H9 (cell line): ENCODE data around the gene TMPRSS11B. TPM values are rescaled to one million over a fixed set of nuclear protein-coding genes. Genes with fewer than 3 reads are reported as not detected.

Source experiments
- DNase-seq: peaks from one replicate; pipeline ENCODE4 v3.0.0-alpha.2; 2017
- H2AFZ ChIP-seq: one replicate; pipeline ENCODE4 v1.6.1; 2013; ENCODE audit warnings: mild to moderate bottlenecking, low read length, control low read depth, moderate library complexity
- H2AK5ac ChIP-seq: 2 replicates; pipeline ENCODE4 v1.6.1; 2013; ENCODE audit warnings: low read length, control low read depth, mixed read lengths; ENCODE audit not compliant: insufficient read length
- H2BK120ac ChIP-seq: one replicate; pipeline ENCODE4 v1.6.1; 2013; ENCODE audit warnings: low read depth, mild to moderate bottlenecking, low read length, control low read depth, inconsistent platforms; ENCODE audit not compliant: poor library complexity, severe bottlenecking
- H2BK12ac ChIP-seq: 2 replicates; pipeline ENCODE4 v1.6.1; 2013; ENCODE audit warnings: low read length, control low read depth, mixed read lengths, low read depth; ENCODE audit not compliant: insufficient read length
- H2BK15ac ChIP-seq: 2 replicates; pipeline ENCODE4 v1.6.1; 2013; ENCODE audit warnings: low read depth, low read length, control low read depth
- H2BK20ac ChIP-seq: one replicate; pipeline ENCODE4 v1.6.1; 2013; ENCODE audit warnings: low read depth, mild to moderate bottlenecking, low read length, control low read depth, inconsistent platforms; ENCODE audit not compliant: poor library complexity, severe bottlenecking
- H2BK5ac ChIP-seq: 2 replicates; pipeline ENCODE4 v1.6.1; 2013; ENCODE audit warnings: low read length, control low read depth, mixed read lengths; ENCODE audit not compliant: insufficient read length
- H3K14ac ChIP-seq: 2 replicates; pipeline ENCODE4 v1.6.1; 2013; ENCODE audit warnings: low read length, control low read depth; ENCODE audit not compliant: insufficient read depth
- H3K18ac ChIP-seq: 2 replicates; pipeline ENCODE4 v1.6.1; 2013; ENCODE audit warnings: low read depth, mild to moderate bottlenecking, mixed read lengths, low read length, control low read depth; ENCODE audit not compliant: insufficient read length
- H3K23ac ChIP-seq: 2 replicates; pipeline ENCODE4 v1.6.1; 2013; ENCODE audit warnings: low read length, control low read depth, mixed read lengths, low read depth; ENCODE audit not compliant: insufficient read length
- H3K23me2 ChIP-seq: 2 replicates; pipeline ENCODE4 v1.6.1; 2013; ENCODE audit warnings: low read depth, mild to moderate bottlenecking, mixed read lengths, low read length, control low read depth; ENCODE audit not compliant: insufficient read length, poor library complexity, severe bottlenecking
- H3K27ac ChIP-seq: 2 replicates; pipeline ENCODE4 v1.5.1; 2013; ENCODE audit warnings: low read length, control low read depth, mixed read lengths, low read depth; ENCODE audit not compliant: insufficient read length
- H3K27me3 ChIP-seq: 2 replicates; pipeline ENCODE4 v1.6.1; 2013; ENCODE audit warnings: low read length, control low read depth, inconsistent platforms; ENCODE audit not compliant: insufficient read depth
- H3K4ac ChIP-seq: 2 replicates; pipeline ENCODE4 v1.6.1; 2013; ENCODE audit warnings: low read depth, mild to moderate bottlenecking, control low read depth, inconsistent platforms, low read length, moderate library complexity
- H3K4me1 ChIP-seq: 2 replicates; pipeline ENCODE4 v1.6.1; 2013; ENCODE audit warnings: low read length, control low read depth, inconsistent platforms; ENCODE audit not compliant: insufficient read depth
- H3K4me2 ChIP-seq: 2 replicates; pipeline ENCODE4 v1.6.1; 2013; ENCODE audit warnings: low read length, control low read depth, mixed read lengths; ENCODE audit not compliant: insufficient read length, insufficient read depth
- H3K56ac ChIP-seq: 2 replicates; pipeline ENCODE4 v1.6.1; 2013; ENCODE audit warnings: low read depth, mild to moderate bottlenecking, mixed read lengths, low read length, control low read depth; ENCODE audit not compliant: insufficient read length
- H3K79me1 ChIP-seq: 2 replicates; pipeline ENCODE4 v1.6.1; 2013; ENCODE audit warnings: low read depth, mild to moderate bottlenecking, moderate library complexity, low read length, control low read depth, inconsistent platforms; ENCODE audit not compliant: insufficient read depth, poor library complexity, severe bottlenecking
- H3K79me2 ChIP-seq: 2 replicates; pipeline ENCODE4 v1.6.1; 2013; ENCODE audit warnings: low read length, control low read depth, inconsistent platforms; ENCODE audit not compliant: insufficient read depth
- H3K9ac ChIP-seq: 2 replicates; pipeline ENCODE4 v1.6.1; 2013; ENCODE audit warnings: low read length, control low read depth, mixed read lengths; ENCODE audit not compliant: insufficient read length; ENCODE audit errors: extremely low read depth
- H3K9me3 ChIP-seq: one replicate; pipeline ENCODE4 v1.6.1; 2013; ENCODE audit warnings: low read depth, low read length, inconsistent platforms; ENCODE audit not compliant: control insufficient read depth
- H3T11ph ChIP-seq: one replicate; pipeline ENCODE4 v1.6.1; 2013; ENCODE audit warnings: mild to moderate bottlenecking, low read length, control low read depth, inconsistent platforms
- H4K20me1 ChIP-seq: one replicate; pipeline ENCODE4 v1.6.1; 2013; ENCODE audit not compliant: control insufficient read depth, insufficient read length, insufficient read depth
- H4K5ac ChIP-seq: 2 replicates; pipeline ENCODE4 v1.6.1; 2013; ENCODE audit warnings: low read depth, mild to moderate bottlenecking, mixed read lengths, low read length, control low read depth; ENCODE audit not compliant: insufficient read length
- H4K8ac ChIP-seq: replicated peaks from 2 replicates; pipeline ENCODE4 v1.6.1; 2013; ENCODE audit warnings: low read length, control low read depth, mixed read lengths, low read depth; ENCODE audit not compliant: insufficient read length
- H4K91ac ChIP-seq: 2 replicates; pipeline ENCODE4 v1.6.1; 2013; ENCODE audit warnings: low read depth, mild to moderate bottlenecking, moderate library complexity, mixed read lengths, low read length, control low read depth; ENCODE audit not compliant: insufficient read length
- H3K27ac Mint-ChIP-seq, 3 experiments: 2 replicates in 2 of 3; 3 replicates in 1 of 3; pipeline ENCODE4 v1.8.0; 2020 to 2021; ENCODE audit warnings: mixed read lengths in 3 of 3, mild to moderate bottlenecking in 1 of 3, moderate library complexity in 1 of 3
- H3K27me3 Mint-ChIP-seq: 2 replicates; pipeline ENCODE4 v1.8.0; 2021; ENCODE audit warnings: low read depth, mild to moderate bottlenecking, moderate library complexity, mixed read lengths
- H3K36me3 Mint-ChIP-seq, 3 experiments: 2 replicates in 2 of 3; 3 replicates in 1 of 3; pipeline ENCODE4 v1.8.0; 2020 to 2021; ENCODE audit warnings: low read depth in 3 of 3, mixed read lengths in 3 of 3; ENCODE audit not compliant: insufficient read depth in 1 of 3
- H3K4me1 Mint-ChIP-seq, 2 experiments: 2 replicates each; pipeline ENCODE4 v1.8.0; 2020; ENCODE audit warnings: mixed read lengths in 2 of 2
- H3K4me3 Mint-ChIP-seq, 2 experiments: 2 replicates in 1 of 2; 3 replicates in 1 of 2; pipeline ENCODE4 v1.8.0; 2020 to 2021; ENCODE audit warnings: mild to moderate bottlenecking in 2 of 2, mixed read lengths in 2 of 2, moderate library complexity in 1 of 2
- H3K9me3 Mint-ChIP-seq, 2 experiments: 2 replicates in 1 of 2; 3 replicates in 1 of 2; pipeline ENCODE4 v1.8.0; 2020; ENCODE audit warnings: mild to moderate bottlenecking in 2 of 2, mixed read lengths in 2 of 2, moderate library complexity in 1 of 2
- total RNA-seq: library from RNA; stranded (reverse); gene quantifications from 2 replicates; pipeline ENCODE4 v1.2.1, GENCODE V29; 2021
- TF ChIP-seq, protein P1 (sequence below): fragments of 200-600 bp; sonication (generic); conservative IDR thresholded peaks from 3 replicates; pipeline ENCODE4 v1.8.0; 2021; ENCODE audit warnings: antibody characterized with exemption, mild to moderate bottlenecking

The TMPRSS11B gene
- total RNA-seq, 1 experiment from 2014 or later = not detected

GRCh38 chr4:68183417-68183816 lies 62.1 kb downstream of the TMPRSS11B start:
- no peaks in the 10 kb centered on the region for H3K27me3 Mint-ChIP-seq
- H2BK20ac ChIP-seq = no peak overlapping the region
- TF ChIP-seq, protein P1, sequence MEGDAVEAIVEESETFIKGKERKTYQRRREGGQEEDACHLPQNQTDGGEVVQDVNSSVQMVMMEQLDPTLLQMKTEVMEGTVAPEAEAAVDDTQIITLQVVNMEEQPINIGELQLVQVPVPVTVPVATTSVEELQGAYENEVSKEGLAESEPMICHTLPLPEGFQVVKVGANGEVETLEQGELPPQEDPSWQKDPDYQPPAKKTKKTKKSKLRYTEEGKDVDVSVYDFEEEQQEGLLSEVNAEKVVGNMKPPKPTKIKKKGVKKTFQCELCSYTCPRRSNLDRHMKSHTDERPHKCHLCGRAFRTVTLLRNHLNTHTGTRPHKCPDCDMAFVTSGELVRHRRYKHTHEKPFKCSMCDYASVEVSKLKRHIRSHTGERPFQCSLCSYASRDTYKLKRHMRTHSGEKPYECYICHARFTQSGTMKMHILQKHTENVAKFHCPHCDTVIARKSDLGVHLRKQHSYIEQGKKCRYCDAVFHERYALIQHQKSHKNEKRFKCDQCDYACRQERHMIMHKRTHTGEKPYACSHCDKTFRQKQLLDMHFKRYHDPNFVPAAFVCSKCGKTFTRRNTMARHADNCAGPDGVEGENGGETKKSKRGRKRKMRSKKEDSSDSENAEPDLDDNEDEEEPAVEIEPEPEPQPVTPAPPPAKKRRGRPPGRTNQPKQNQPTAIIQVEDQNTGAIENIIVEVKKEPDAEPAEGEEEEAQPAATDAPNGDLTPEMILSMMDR = no peak

More at GRCh38 chr4:68183417-68183816, 62.1 kb downstream of the TMPRSS11B start:
- no peak overlapping the region for H3K56ac ChIP-seq
- no peaks in the 10 kb centered on the region for H3K4me1 ChIP-seq
- no peaks in the 10 kb centered on the region for H3K4me1 Mint-ChIP-seq
- no peak overlapping the region for H4K91ac ChIP-seq
- no peaks in the 10 kb centered on the region for H3K23me2 ChIP-seq
- H4K20me1 ChIP-seq = no peaks in the 10 kb centered on the region
- H2BK12ac ChIP-seq = no peak overlapping the region
- H3K18ac ChIP-seq = no peak overlapping the region
- H3K23ac ChIP-seq = no peak overlapping the region
- H4K8ac ChIP-seq = no peak overlapping the region
- no peaks in the 10 kb centered on the region for H3K36me3 Mint-ChIP-seq
- no peaks in the 10 kb centered on the region for H3K79me1 ChIP-seq
- H3K9ac ChIP-seq = no peak overlapping the region
- H3K9me3 Mint-ChIP-seq = no peaks in the 10 kb centered on the region
- no peak overlapping the region for H2BK5ac ChIP-seq
- H3K4me2 ChIP-seq = no peak overlapping the region
- H3K79me2 ChIP-seq = no peaks in the 10 kb centered on the region
- H2AK5ac ChIP-seq = no peak overlapping the region
- no peak overlapping the region for H3K27ac Mint-ChIP-seq
- H2BK15ac ChIP-seq = no peak overlapping the region
- H3K14ac ChIP-seq = no peak overlapping the region
- H2AFZ ChIP-seq = no peak overlapping the region
- no peak overlapping the region for H3T11ph ChIP-seq
- H3K27me3 ChIP-seq = no peaks in the 10 kb centered on the region
- H2BK120ac ChIP-seq = no peak overlapping the region
- no peaks in the 10 kb centered on the region for H3K9me3 ChIP-seq
- H3K4me3 Mint-ChIP-seq = no peak overlapping the region
- no peak overlapping the region for H3K27ac ChIP-seq
- no peak overlapping the region for H3K4ac ChIP-seq
- H4K5ac ChIP-seq = no peak overlapping the region
- DNase-seq = no peak
